RWPE2 (cell line): ENCODE measurements around the gene INSRR.

ENCODE experiments used
- ATAC-seq: fragments of 200-7000 bp; cut with Tn5 transposase; 3 replicates; pipeline ENCODE4 v1.9.1; 2021; ENCODE audit warnings: low read depth
- DNase-seq: peaks from one replicate; pipeline ENCODE4 v3.0.0-alpha.2; 2020; ENCODE audit warnings: low spot score
- H3K27ac ChIP-seq: fragments of 450-650 bp; 2 replicates; pipeline ENCODE4 v1.5.1; 2017; ENCODE audit warnings: mild to moderate bottlenecking; ENCODE audit not compliant: poor library complexity, severe bottlenecking
- H3K27me3 ChIP-seq: fragments of 250-450 bp; sonication (Bioruptor Pico); 2 replicates; pipeline ENCODE4 v1.5.1; 2021; ENCODE audit warnings: mild to moderate bottlenecking, moderate library complexity; ENCODE audit not compliant: insufficient read depth, poor library complexity, severe bottlenecking
- H3K36me3 ChIP-seq: fragments of 250-450 bp; sonication (Bioruptor Pico); 2 replicates; pipeline ENCODE4 v1.5.1; 2020; ENCODE audit warnings: low read depth, mild to moderate bottlenecking, moderate library complexity
- H3K4me1 ChIP-seq: fragments of 250-450 bp; sonication (Bioruptor Pico); 2 replicates; pipeline ENCODE4 v1.5.1; 2021; ENCODE audit warnings: mild to moderate bottlenecking, moderate library complexity; ENCODE audit not compliant: insufficient read depth, poor library complexity, severe bottlenecking
- H3K4me3 ChIP-seq: fragments of 250-450 bp; sonication (Bioruptor Pico); 2 replicates; pipeline ENCODE4 v1.5.1; 2021; ENCODE audit warnings: mild to moderate bottlenecking, moderate library complexity; ENCODE audit not compliant: severe bottlenecking
- H3K9me3 ChIP-seq: fragments of 250-450 bp; sonication (Bioruptor Pico); 2 replicates; pipeline ENCODE4 v1.5.1; 2021; ENCODE audit warnings: mild to moderate bottlenecking, moderate library complexity; ENCODE audit not compliant: severe bottlenecking
- CTCF ChIP-seq: fragments of 450-650 bp; IDR thresholded peaks from one replicate; pipeline ENCODE4 v1.5.1; 2017; ENCODE audit warnings: mild to moderate bottlenecking, moderate library complexity; ENCODE audit not compliant: poor library complexity, severe bottlenecking

The INSRR gene

GRCh38 chr1:156897078-156897825 lies 38.3 kb upstream of the INSRR start:
- Histone ChIP-seq H3K27ac (peak overlapping the region; percentile 97), H3K27me3 (no peaks in the 10 kb centered on the region), H3K36me3 (no peaks in the 10 kb centered on the region), H3K4me1 (peaks cover 35% of the 10 kb centered on the region), H3K4me3 (no peak overlapping the region), H3K9me3 (no peaks in the 10 kb centered on the region)
- TF ChIP-seq CTCF = no peak
- ATAC-seq = peak; percentile 46
- no peak for DNase-seq

- Histone ChIP-seq H3K27ac (peak overlapping the region; percentile 97), H3K36me3 (no peaks in the 10 kb centered on the region), H3K9me3 (no peaks in the 10 kb centered on the region), H3K27me3 (no peaks in the 10 kb centered on the region), H3K4me1 (peaks cover 35% of the 10 kb centered on the region), H3K4me3 (no peak overlapping the region)
- DNase-seq = peak; percentile 98
- no peak for TF ChIP-seq CTCF
- peak; percentile 88 for ATAC-seq
Observed at GRCh38 chr1:156896490-156897033, 37.6 kb upstream of the INSRR start.

GRCh38 chr1:156895927-156896326 lies 37.0 kb upstream of the INSRR start:
- Histone ChIP-seq H3K4me1 (peaks cover 35% of the 10 kb centered on the region), H3K9me3 (no peaks in the 10 kb centered on the region), H3K4me3 (no peak overlapping the region), H3K36me3 (no peaks in the 10 kb centered on the region), H3K27ac (peak overlapping the region; percentile 97), H3K27me3 (no peaks in the 10 kb centered on the region)
- DNase-seq = no peak
- TF ChIP-seq CTCF = no peak
- no peak for ATAC-seq

GRCh38 chr1:156895455-156895812 lies 36.5 kb upstream of the INSRR start:
- TF ChIP-seq CTCF = no peak
- no peaks in the 10 kb centered on the region for H3K27me3 ChIP-seq
- ATAC-seq (no peak), DNase-seq (no peak)
- peaks cover 35% of the 10 kb centered on the region for H3K4me1 ChIP-seq
- peak overlapping the region; percentile 97 for H3K27ac ChIP-seq
- no peak overlapping the region for H3K4me3 ChIP-seq
- no peaks in the 10 kb centered on the region for H3K9me3 ChIP-seq
- no peaks in the 10 kb centered on the region for H3K36me3 ChIP-seq
